ENCODE results near the gene ACADVL.

ACADVL gene

GRCh38 chr17:7256766-7257456 lies 37.2 kb downstream of the ACADVL start:
- DNase-seq (ENCODE audit: low read depth in 1 of 2, low spot score in 1 of 2): no peak
- no peak for TF ChIP-seq JUND (IDR thresholded peaks at IDR 0.05; ENCODE audit: low read depth)
- in situ Hi-C loops (cut with HindIII; ENCODE audit: low pct_unique_long_range_greater_than_20kb, low sequenced_read_pairs): no loop called here

DNA sequence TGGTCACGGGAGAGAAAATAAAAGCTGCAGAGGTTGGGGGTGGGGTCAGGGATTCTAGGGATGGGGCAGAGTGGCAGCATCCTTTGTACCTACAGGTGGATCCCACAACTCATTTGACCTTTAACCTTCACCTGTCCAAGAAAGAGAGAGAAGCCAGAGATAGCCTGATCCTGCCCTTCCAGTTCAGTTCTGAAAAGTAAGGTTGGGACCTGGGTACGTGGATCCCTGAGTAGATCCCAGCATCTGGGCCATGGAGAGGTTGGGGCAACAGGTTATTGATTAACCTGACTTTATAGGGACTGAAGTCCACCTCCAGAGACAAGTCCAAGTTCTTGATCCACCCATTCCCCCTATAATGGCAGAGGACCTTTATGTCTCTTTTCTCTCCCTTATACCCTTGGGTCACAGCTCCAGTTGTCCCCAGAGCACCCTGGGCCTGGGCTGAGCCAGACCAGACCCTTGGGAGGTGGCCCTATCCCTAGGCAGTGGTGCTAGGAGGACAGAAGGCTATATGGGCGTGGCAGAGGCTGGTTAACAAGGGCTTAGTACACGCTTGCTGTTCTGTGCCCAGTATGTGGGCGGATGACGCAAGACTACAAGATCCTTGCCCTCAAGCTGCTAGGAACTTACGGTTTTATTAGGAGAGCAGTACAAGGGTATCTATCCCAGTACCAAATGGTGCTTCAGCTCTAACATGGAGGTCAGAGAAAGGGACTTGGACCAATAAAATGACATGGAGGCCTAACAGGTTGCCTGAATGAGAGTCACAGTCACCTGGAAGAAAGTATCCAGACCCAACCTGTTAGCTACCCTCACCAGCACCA lies 39.2 kb downstream of the ACADVL start:
- in situ Hi-C loops (cut with HindIII; ENCODE audit: low pct_unique_long_range_greater_than_20kb, low sequenced_read_pairs): no loop called here
- TF ChIP-seq JUND (IDR thresholded peaks at IDR 0.05; ENCODE audit: low read depth): no peak
- DNase-seq (ENCODE audit: low read depth in 1 of 2, low spot score in 1 of 2): no peak

GRCh38 chr17:7259555-7259889 lies 39.8 kb downstream of the ACADVL start:
- in situ Hi-C loops (cut with HindIII; ENCODE audit: low pct_unique_long_range_greater_than_20kb, low sequenced_read_pairs): no loop called here
- no peak for TF ChIP-seq JUND (IDR thresholded peaks at IDR 0.05; ENCODE audit: low read depth)
- no peak for DNase-seq (ENCODE audit: low read depth in 1 of 2, low spot score in 1 of 2)

DNA sequence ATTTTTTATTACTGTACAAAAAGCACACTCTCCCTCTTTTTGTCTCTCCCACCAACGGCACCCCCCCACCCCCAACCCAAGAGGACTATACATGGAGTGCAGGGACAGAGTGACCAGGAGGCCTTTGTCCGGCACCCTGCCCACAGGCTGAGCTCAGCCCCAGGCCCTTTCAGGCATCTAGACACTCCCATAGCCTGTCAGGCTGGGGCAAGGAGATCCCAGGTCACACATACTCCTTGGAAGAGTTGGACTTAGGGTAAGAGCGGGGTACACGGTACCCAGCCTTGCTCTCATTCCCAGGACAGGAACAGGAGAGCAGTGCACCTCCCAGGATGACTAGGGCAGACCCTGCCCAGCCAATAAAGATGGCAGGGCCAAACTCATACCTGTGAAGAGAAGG lies 40.4 kb downstream of the ACADVL start:
- TF ChIP-seq JUND (IDR thresholded peaks at IDR 0.05; ENCODE audit: low read depth): no peak
- in situ Hi-C loops (cut with HindIII; ENCODE audit: low pct_unique_long_range_greater_than_20kb, low sequenced_read_pairs): no loop called here
- no peak for DNase-seq (ENCODE audit: low read depth in 1 of 2, low spot score in 1 of 2)

GRCh38 chr17:7260651-7261378 lies 41.1 kb downstream of the ACADVL start:
- DNase-seq (ENCODE audit: low read depth in 1 of 2, low spot score in 1 of 2): peak; percentile 43 to 67
- TF ChIP-seq JUND (IDR thresholded peaks at IDR 0.05; ENCODE audit: low read depth): no peak
- in situ Hi-C loops (cut with HindIII; ENCODE audit: low pct_unique_long_range_greater_than_20kb, low sequenced_read_pairs): no loop called here

- in situ Hi-C loops (cut with HindIII; ENCODE audit: low pct_unique_long_range_greater_than_20kb, low sequenced_read_pairs): no loop called here
- DNase-seq (ENCODE audit: low read depth in 1 of 2, low spot score in 1 of 2): no peak
- no peak for TF ChIP-seq JUND (IDR thresholded peaks at IDR 0.05; ENCODE audit: low read depth)
Measured at GRCh38 chr17:7261379-7262191, 41.8 kb downstream of the ACADVL start.

DNA sequence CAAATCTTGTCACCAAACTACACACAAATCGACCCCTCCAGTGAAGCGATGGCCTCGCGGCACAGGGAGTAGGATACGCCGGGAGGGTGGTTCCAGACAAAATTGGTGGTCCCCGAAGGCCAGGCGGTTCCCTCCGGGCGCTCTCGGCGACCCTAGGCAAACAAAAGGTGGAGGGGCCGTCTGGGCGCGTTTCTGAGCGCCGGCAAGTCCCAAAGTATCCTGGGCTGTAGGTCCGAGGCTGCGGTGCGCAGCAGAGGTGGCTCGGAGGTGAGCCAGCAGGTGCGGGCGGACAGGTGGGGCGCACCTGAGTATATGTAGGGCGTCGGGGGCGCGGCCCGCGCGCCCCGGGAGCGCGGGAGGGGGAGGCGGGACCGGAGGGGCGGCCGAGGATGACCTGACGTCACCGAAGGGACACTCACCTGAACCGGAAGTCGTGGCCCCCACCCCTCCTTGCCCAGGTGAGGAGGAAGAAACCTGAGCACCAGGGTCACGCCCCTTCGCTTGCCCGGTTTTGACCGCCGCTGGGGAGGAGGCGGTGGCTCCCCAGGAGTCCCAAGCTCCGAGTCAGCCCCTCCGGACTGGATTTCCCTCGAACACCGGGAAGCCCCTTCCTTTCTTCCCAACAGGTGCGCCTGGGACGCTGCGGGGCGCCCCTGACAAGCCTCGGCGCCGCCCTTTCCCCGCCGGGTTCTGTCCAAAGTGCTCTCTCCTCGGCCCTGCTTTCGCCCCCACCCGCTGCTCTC lies 42.6 kb downstream of the ACADVL start, which contains the start of gene CLDN7:
CLDN7 (minus strand) TSS at position 287 of the 743 bp plus-strand sequence. CDS start 435 bp downstream, outside the sequence.
- no peak for TF ChIP-seq JUND (IDR thresholded peaks at IDR 0.05; ENCODE audit: low read depth)
- in situ Hi-C loops (cut with HindIII; ENCODE audit: low pct_unique_long_range_greater_than_20kb, low sequenced_read_pairs): no loop called here
- peak; percentile 84 to 97 for DNase-seq (ENCODE audit: low read depth in 1 of 2, low spot score in 1 of 2)

- peak; percentile 39 to 89 for DNase-seq (ENCODE audit: low read depth in 1 of 2, low spot score in 1 of 2)
- in situ Hi-C loops (cut with HindIII; ENCODE audit: low pct_unique_long_range_greater_than_20kb, low sequenced_read_pairs): no loop called here
- TF ChIP-seq JUND (IDR thresholded peaks at IDR 0.05; ENCODE audit: low read depth): no peak
Measured at GRCh38 chr17:7262935-7263800, 43.4 kb downstream of the ACADVL start.

DNA sequence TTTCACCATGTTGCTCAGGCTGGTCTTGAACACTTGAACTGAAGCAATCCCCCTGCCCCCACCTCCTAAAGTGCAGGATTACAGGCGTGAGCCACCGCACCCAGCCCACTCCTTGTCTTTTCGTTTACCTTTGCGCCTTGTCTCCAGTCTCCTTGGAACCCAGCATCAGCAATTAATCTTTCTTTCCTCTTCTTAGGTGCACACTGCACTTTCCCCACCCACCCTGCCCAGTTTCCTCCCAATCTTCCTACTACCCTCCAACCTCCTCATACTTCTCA lies 44.0 kb downstream of the ACADVL start:
- no peak for TF ChIP-seq JUND (IDR thresholded peaks at IDR 0.05; ENCODE audit: low read depth)
- no peak for DNase-seq (ENCODE audit: low read depth in 1 of 2, low spot score in 1 of 2)
- in situ Hi-C loops (cut with HindIII; ENCODE audit: low pct_unique_long_range_greater_than_20kb, low sequenced_read_pairs): no loop called here

DNA sequence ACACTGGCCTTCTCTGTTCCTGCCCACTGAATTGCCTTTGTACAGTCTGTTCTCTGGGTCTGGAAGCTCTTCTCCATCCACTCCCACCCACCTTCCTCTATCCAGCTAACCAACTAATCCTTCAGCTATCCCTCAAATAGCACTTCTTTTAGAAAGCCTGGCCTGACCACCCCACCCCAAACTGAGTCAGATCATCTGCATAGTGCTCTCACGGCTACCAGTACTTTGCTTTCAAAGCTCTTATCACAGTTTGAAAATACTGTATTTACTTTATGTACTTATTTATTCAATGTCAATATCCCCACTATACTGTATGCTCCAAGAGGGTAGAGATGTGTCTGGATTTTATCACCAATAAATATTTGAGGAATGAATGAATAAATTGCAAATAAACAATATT lies 47.0 kb downstream of the ACADVL start:
- no peak for DNase-seq (ENCODE audit: low read depth in 1 of 2, low spot score in 1 of 2)
- TF ChIP-seq JUND (IDR thresholded peaks at IDR 0.05; ENCODE audit: low read depth): no peak
- in situ Hi-C loops (cut with HindIII; ENCODE audit: low pct_unique_long_range_greater_than_20kb, low sequenced_read_pairs): no loop called here
